ENCODE data around the gene GPR68.
A peak's percentile ranks its signal among the peaks of the same experiment; 100 is the strongest.

Gene GPR68

GRCh38 chr14:91244501-91244901 lies at the start of gene GPR68:
GPR68 (minus strand) TSS chr14:91244704; CDS start chr14:91235050, 9,654 bp downstream.
- DNase-seq (ENCODE audit: extremely low read depth in 1 of 2, low read depth in 1 of 2) = no peak

GRCh38 chr14:91294153-91294552 lies 49.6 kb upstream of the GPR68 start:
- DNase-seq (ENCODE audit: extremely low read depth in 1 of 2, low read depth in 1 of 2) = no peak

- no peak for DNase-seq (ENCODE audit: extremely low read depth in 1 of 2, low read depth in 1 of 2)
Measured at GRCh38 chr14:91293281-91293680, 48.8 kb upstream of the GPR68 start.

GRCh38 chr14:91292491-91292890 lies 48.0 kb upstream of the GPR68 start:
- no peak for DNase-seq (ENCODE audit: extremely low read depth in 1 of 2, low read depth in 1 of 2)

GRCh38 chr14:91291786-91292405 lies 47.4 kb upstream of the GPR68 start:
- no peak for DNase-seq (ENCODE audit: extremely low read depth in 1 of 2, low read depth in 1 of 2)

DNA sequence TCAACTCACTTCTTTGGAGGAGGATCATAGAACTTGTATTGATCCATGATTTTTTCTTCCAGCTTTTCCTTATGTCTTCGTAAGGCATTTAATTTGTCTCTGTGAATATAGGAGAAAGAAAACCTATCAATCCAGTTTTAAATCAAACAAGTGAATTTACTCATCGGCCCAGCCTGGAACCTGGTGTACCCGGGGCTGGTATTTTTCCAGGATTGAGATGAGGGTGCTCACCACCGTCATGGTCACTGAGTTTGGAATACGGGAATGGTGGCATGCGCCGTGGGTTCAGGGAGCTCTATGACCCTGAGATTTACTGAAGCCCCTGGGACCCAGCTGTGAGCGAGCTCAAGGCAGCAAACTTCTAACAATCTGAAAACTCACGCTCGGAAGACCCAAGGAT lies 46.5 kb upstream of the GPR68 start:
- DNase-seq (ENCODE audit: extremely low read depth in 1 of 2, low read depth in 1 of 2) = no peak

DNA sequence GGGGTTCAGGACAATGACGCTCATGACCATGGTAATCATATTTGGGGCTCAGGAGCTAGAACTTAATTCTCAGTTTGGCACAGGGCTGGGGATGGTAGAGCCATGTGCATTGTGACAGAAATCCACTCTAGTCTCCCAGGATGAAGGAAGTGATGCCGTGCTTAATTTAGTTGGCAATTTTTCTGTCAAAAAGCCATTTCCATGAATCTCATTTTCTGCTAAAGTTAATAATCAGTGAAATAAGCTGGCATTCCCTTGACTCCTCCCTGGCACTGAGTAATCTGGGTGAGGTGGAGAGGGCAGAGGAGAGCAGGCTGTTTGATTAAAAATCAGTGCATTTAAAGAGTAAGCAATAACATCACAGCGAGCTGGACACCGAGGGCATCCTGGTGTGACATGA lies 45.0 kb upstream of the GPR68 start:
- DNase-seq (ENCODE audit: extremely low read depth in 1 of 2, low read depth in 1 of 2) = no peak

GRCh38 chr14:91288876-91289275 lies 44.4 kb upstream of the GPR68 start:
- no peak for DNase-seq (ENCODE audit: extremely low read depth in 1 of 2, low read depth in 1 of 2)

GRCh38 chr14:91286530-91286937 lies 42.0 kb upstream of the GPR68 start:
- peak; percentile 35 to 54 for DNase-seq (ENCODE audit: extremely low read depth in 1 of 2, low read depth in 1 of 2)

DNA sequence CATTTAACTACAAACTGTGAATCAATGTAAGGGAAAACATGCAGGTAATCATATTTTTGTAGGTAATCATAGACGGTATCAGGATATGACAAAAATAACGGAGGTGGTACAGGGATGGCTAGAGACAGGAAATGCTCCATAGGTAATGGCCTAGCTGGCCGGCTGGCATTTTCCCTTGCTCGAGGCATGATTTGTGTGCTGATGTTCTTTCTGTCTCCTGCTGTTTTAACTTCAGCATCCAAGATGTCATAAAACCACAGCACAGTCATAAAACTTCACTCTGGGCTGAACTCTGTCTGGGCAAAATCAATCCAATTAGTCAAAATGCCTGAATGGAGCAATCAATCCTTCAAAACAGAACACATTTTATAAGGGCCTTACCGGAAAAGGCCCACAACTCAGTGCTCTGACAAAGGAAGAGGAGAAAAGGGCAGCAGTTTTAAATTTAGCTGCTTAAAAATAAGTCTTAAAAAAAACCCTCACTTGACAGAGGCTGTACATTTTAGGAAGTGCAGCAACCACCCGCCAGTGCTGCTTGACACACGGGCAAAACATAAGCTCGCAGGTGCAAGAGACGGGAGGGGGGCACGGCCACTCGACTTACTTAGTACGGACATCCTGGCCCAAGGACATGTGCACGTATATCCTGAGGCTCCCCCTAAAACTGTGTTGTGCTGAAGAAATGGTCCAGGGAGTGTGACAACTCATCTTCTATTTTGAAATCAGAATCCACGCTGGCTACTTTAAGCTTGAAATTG lies 40.5 kb upstream of the GPR68 start:
- DNase-seq (ENCODE audit: extremely low read depth in 1 of 2, low read depth in 1 of 2) = no peak

- no peak for DNase-seq (ENCODE audit: extremely low read depth in 1 of 2, low read depth in 1 of 2)
Measured at GRCh38 chr14:91284146-91284790, 39.8 kb upstream of the GPR68 start.

GRCh38 chr14:91283666-91284065 lies 39.2 kb upstream of the GPR68 start:
- DNase-seq (ENCODE audit: extremely low read depth in 1 of 2, low read depth in 1 of 2) = no peak

GRCh38 chr14:91282954-91283645 lies 38.6 kb upstream of the GPR68 start:
- no peak for DNase-seq (ENCODE audit: extremely low read depth in 1 of 2, low read depth in 1 of 2)

DNA sequence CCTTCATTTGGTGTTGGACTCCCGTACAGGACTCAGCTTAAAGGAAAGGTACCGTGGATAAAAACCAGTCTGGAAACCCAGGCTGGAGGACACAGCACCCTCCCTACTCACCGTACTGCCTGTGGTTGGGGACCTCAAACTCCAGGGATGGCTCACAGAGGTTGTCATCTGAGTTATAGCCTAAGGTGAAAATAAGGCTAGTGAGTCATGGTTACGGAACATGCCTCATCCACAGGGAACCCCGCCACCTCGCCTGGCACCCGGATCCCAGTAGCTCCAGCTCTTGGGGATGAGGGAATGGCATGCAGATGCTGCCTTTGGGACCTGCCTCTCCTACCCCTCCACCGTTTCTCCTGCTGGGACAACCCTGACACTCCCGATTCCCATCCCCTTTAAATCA lies 36.8 kb upstream of the GPR68 start:
- DNase-seq (ENCODE audit: extremely low read depth in 1 of 2, low read depth in 1 of 2) = no peak

DNA sequence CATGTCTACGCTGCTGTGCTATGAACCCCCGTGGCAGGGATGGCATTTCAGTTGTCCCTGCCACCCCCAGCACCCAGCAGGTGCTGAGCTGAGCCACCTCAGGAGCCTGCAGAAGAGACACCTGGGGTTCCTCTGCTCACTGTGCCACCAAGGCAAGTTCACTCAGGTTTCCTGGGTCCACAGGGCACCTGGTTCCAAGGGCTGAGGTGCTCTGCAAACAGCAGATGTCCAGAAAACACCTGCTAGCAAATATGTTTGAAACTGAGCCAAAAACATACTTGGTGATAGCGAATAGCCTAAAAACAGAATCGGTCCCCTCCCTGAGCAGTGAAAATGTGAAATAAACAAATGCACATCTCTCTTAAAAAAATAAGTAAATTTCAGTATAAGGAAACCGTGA lies 35.6 kb upstream of the GPR68 start:
- DNase-seq (ENCODE audit: extremely low read depth in 1 of 2, low read depth in 1 of 2) = no peak

DNA sequence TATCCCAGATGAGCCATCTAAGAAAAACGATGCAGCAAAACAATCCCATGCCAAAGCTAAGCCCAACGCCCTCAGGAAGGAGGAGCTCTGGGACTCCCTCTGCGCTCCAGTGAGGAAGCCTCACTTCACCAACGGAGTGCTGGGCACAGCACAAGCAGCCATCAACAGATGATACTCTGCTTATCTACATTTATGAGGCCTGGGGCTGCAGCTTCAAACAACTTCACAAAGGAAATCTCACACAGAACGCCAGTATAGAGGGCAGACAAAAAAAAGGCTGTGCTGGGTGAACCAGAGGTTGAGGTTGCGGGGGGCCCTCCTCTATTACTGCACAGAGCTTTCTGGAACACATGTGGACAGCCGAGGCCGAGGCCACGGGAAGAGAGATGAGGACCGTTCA lies 34.9 kb upstream of the GPR68 start:
- no peak for DNase-seq (ENCODE audit: extremely low read depth in 1 of 2, low read depth in 1 of 2)

DNA sequence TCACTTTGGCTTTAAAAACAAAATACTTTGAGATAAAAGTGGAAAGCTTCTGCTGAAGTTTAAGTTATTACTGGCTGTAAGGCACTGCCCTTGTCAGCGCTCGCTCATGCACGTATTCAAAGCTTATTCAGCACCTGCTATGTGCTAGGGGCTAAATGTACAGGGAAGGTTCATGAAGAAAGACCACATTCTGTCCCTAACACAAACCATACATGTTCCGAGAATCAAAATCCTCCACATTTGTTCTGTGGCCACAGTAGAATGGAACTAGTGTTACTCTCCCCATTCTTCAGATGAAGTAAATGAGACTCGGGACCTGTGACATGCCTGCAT lies 33.8 kb upstream of the GPR68 start:
- DNase-seq (ENCODE audit: extremely low read depth in 1 of 2, low read depth in 1 of 2) = no peak

DNA sequence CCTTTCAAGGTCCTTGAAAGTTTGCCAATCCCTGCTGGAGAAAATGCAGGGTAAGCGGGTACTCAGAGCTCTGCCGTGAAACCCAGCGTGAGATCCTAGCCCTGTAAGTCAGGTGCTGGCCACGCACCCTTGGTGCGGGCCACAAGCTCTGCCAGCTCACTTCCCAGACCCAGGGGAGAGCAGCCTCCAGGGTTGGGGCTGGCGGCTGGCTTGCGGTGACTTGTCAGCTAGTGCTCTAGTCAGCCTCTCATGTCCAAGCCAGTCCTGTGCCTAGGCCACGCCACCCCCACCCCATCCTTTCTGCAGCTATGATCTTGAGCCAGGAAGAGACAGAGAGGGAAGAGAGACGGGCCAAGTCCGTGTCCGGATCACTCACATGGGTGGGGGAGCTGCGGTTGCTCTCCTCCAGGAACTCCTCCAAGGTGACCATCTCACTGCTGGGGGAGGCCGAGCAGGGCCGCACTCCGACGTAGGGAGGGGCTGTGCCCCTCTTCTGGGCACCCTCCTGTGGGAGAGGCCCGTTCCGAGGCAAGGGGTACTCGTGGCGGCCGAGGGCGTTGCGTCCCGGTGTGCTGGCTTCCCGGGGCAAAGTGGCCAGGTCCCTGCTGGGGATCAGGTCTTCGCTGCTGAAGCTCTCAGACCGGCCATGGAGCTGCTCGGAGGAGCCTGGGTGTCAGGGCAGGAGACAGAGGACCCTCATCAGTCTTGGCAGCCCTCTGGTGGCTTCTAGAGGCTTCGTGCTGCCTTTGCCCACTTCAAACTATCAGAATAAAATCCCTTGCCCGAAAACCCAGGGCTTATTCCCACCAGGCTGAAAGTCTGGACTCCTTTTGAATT lies 33.3 kb upstream of the GPR68 start:
- DNase-seq (ENCODE audit: extremely low read depth in 1 of 2, low read depth in 1 of 2) = no peak

GRCh38 chr14:91274796-91275195 lies 30.3 kb upstream of the GPR68 start:
- DNase-seq (ENCODE audit: extremely low read depth in 1 of 2, low read depth in 1 of 2) = no peak

GRCh38 chr14:91273885-91274273 lies 29.4 kb upstream of the GPR68 start:
- DNase-seq (ENCODE audit: extremely low read depth in 1 of 2, low read depth in 1 of 2) = no peak

Measured in stimulated activated CD8-positive, alpha-beta memory T cell treated with anti-CD3 and anti-CD28 coated beads, Interleukin-7, amount 100 ng/mL, for 48 hours (primary cell).